Anterior cingulate cortex (tissue), 58 donors: ENCODE measurements around the gene ITPR3.

Experiments
- DNase-seq, 58 donors: peaks; one replicate each; lab custom pipeline; 2025; lab: John Stamatoyannopoulos, UW

The ITPR3 gene

DNA sequence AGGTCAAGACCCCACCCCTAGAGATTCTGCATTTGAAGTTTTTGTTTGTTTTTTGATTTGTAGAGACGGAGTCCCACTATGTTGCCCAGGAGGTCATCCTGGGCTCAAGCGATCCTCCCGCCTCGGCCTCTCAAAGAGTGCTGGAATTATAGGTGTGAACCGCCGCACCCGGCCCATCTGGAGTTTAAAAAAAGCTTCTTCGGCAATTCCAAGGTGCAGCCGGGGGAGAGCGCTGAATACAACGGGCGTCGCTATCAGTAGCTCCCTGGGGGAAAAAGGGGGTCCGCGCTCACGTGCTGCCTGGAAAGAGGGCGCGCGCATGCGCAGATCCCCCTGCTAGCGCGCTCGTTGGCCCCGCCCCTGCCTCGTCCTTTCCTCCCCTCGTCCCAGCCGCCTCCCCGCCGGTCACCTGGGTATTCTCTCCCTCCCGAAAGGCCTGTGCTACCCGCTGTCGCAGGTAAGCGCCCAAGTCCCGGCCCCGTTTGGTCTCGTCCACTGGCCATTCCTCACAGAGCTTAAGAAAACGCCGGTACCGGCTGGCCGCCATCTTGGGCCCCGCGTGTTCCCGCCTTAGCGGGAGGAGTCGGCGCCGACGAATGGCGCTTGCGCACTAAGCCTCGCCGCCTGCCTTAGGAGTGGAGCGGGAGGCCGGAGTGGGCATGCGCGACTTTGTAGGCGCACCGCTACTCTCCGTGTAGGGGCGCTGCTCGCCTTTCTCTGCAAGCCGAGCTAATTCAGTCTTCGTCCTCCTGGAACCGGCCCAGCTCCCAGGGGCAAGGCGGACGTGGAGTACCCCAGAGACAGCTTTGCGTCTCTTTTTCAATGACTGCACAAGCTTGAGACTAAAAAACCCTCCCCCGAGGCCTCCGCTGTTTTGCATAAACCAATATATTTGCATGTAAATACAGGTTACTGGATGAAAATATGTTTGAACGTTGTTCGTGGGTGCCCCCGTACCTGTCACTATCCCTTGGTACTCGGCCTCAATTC lies 90.3 kb downstream of the ITPR3 start, which contains the start of gene UQCC2:
UQCC2 (minus strand) TSS at position 561 of the 990 bp plus-strand sequence; CDS start at position 547, 14 bp downstream.
- DNase-seq: peak; percentile 76 to 97 (median 94)

DNA sequence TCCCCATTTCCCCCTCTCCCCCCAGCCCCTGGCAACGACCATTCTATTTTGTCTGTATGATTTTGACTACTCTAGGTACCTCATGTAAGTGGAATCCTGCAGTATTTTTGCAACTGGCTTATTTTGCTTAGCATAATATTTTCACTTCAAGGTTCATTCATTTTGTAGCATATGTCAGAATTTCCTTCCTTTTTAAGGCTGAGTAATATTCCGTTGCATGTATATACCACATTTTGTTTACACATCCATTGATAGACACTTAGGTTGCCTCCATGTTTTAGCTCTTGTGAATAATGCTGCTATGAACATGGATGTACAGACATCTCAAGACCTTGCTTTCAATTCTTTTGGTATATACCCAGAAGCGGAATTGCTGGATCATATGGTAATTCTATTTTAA lies 91.8 kb downstream of the ITPR3 start:
- no peak for DNase-seq

DNA sequence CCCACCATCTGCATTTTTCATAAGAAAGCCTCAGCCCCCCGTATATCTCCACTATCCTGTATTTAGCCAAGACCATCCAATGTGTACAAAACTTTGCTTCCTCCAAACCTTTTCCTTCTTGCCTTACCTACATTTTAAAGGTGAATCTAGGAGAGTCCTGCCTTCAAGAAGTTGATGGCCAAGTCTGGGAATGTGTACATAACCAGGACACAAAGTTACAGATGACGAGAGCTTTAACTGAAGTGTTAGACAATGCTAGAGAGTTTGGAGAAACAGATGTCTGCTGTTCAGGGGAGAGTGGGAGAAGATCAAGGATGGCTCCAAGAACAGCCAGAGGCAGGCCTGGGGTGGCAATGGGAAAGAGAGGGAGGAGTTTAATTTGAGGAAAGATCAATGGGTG lies 92.7 kb downstream of the ITPR3 start:
- no peak for DNase-seq

DNA sequence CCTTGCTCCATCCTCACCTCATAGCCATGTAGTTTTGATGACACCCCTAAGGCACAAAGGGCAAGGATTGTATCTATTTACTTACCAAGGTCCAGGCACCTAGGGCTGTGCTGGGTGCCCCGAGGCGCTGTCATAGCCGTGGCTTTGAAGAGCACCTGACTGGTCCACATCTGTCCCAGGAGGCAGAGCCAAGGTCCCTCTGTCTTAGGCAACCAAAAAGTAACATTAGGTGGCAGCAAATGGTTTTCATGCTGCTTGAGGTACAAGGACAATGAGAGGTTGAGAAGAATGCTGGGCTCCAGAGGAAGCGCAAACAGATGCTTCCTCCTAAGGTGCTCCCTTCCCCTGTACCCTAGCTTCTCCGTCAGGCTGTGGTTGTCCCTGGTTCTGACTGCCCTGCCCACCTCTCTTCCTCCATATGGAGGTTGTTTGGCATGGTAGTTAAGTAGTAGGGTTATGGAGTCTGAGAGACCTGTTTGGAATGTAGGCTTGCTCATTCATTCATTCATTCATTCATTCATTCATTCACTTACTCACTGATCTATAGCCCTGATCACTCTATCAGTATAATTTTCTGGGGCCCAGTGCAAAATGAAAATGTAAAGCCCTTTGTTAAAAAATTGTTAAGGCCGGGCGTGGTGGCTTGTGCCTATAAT lies 93.4 kb downstream of the ITPR3 start:
- DNase-seq: no peak

DNA sequence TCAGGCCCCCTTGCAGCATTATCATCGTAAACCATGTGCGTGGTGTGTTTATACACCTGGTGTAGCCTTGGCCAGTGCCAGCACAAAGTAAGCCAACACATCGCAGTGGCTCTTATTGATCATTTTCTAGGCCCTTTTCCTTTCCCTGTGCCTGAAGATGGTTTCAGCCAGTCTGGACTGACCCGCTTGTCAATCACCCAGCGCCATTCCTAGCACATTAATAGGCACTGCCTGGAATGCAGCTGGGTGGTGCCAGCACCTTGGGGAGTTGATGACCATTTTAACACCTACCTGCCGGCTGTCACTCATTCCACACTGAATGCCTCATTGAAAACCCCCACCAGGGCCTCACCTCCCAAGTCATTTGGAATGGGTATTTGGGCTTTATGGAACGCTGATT lies 95.3 kb downstream of the ITPR3 start:
- DNase-seq: no peak

DNA sequence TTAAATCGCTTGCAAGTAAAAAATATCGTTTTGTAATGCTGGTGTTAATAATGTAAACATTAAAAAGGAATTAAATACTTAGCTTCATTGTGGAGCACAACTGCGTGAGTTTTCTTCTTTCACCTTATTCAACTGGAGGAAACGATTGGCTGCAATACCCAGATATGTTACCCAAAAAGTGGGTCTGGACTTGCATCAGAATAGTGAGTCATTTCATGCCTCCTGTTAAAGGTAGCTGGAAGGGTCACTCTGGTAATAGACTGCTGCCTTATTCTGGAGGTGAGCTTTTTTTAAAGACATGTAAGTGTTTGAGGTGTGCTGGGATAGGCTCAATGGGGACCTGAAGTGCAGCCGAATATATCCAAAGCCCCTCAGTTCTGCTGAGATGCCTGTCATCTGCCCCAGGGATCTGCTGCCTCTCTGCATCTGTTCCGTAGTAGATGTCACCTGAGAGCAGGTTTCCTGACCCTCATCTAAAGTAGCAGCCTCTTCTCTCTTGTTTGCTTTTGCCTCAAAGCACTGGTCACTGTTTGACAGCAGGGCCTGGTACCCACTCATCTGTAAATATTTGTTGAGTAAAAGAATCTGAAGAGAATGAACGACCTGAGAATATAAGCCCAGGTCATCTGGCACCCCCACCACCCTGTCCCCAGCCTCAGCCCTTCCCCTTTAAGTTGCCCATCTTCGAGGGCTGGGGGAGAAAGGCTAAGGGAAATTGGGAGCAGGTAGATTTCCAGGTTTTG lies 95.9 kb downstream of the ITPR3 start:
- DNase-seq: no peak

DNA sequence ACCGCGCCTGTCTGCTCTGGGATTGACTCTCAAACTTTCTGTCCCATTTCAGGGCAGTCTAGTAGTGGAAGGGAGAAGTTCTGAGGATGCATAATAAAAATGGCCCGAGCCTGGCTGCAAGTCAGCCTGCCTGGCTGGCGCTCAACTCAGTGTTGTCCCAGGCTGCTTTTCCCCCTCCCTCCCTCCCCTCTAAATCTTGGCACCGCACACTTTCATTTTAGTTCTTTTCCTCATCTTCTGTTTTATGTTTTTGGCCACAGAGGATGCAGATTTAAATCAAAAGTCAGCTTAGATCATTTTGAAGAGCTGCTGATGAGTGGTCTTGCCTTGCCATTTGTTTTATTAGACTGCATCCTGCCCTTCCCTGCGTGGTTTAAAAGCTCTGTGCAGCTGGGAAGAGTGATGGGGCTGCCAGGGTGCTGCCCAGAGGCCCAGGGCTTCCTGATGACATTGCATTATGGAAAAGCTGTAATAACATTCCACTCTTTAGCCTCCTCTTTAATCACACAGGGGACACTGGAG lies 96.9 kb downstream of the ITPR3 start:
- peak in 2 of 58 donors; percentile 8 to 50 for DNase-seq

DNA sequence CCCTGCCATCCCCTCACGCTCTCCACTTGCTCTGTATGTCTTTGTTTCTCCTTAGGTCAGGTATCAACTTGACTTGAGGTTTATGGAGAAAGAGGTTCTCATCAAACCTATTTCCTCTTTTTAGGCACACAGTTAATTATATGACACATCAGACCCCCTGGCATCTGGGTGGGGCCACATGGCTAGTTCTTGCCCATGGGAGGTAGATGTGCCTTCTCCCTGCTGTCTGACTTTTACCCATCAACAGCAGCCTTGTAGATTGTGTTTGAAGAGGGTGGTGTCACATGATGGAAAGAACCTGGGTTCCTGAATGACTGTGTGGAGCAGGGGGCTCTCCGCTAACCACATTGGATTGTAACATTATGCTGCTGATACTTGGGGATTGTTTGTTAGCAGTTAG lies 97.6 kb downstream of the ITPR3 start:
- DNase-seq: no peak

DNA sequence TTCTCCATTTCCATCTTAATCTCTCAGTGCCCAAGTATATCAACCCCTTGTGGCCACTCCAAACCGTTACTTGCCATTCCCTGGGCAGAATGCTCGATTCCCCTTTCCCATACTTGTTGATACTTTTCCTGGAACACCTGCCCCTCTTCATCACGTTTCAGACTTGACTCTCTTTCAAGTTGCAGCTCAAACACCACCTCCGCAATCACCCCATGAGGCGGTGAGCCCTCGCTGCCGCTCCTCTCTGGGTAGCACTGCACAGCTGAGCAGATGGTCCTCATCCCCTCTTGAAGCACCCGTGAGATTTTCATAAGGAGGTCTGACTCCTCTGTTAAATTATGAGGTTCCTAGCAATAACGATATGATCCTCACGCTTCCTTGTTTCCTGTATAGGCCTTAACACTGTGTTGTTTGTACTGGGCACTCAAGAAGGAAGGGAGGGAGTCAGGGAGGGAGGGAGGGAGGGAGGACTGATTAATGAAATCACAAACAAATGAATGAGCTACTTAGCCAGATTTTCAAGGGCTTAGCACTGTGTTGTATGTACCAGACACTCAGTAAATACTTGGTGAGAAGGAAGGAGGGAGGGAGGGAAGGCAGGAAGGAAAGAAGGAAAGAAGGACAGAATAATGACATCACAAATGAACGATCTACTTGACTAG lies 98.3 kb downstream of the ITPR3 start:
- DNase-seq: no peak

DNA sequence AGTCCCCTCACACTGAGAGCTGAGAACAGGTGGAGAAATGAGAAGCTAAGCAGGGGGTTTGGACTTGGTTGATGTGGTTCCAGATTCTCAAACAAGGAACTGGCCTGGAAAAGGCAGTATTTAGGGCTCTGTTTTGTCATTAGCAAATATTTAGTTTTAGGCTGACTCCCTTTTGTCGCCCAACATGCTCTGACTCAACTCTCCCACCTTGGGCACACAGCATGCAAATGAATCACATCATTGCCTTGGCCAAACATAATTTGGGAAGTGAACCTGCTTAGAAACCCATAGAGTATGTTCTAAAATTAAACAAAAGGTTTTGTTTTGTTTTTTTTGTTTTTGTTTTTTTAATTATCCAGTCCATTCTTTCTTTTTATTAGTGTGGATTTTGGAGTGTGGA lies 99.9 kb downstream of the ITPR3 start:
- no peak for DNase-seq

DNA sequence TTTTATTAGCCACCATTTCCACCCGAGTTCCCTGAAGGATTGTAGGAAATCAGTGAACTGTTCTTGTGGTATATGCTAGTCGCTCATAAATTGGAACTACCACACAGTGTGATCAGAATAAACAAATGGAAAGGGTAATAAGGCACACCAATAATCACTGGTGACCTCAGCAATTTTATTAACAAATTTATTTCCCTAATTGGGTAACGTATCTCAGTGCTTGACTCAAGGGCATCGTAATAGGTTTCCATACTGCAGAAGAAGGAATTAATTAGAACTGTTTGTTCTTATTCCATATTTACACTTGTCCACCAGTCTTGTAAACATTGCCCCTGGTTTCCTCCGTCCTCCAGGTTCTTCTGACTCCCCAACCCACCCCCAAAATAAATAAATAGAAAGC lies 100.4 kb downstream of the ITPR3 start:
- no peak for DNase-seq

DNA sequence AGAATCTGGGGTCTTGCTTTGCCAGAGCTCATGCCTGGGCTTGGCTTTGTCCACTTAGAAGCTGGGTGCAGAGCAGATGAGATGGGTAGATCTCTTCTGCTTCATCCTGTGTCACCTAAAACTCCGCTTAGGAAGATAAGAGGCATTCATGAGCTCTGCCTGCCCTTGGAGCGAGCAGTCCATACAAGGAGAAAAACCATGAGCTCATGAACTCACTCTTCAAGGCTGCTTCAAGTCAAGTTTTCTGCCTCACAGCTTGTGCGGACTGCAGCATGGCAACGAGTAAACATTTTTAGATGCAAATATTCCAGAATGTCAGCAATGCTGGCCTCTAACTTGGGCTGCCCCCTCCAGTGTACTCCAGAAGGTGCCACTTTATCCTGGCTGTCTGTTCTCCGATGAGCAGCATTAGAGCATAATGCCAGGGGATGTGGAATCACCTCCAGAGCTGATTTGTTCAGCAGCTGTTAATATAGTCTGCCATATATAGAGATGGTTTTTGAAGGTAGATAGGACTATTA lies 101.0 kb downstream of the ITPR3 start:
- no peak for DNase-seq

DNA sequence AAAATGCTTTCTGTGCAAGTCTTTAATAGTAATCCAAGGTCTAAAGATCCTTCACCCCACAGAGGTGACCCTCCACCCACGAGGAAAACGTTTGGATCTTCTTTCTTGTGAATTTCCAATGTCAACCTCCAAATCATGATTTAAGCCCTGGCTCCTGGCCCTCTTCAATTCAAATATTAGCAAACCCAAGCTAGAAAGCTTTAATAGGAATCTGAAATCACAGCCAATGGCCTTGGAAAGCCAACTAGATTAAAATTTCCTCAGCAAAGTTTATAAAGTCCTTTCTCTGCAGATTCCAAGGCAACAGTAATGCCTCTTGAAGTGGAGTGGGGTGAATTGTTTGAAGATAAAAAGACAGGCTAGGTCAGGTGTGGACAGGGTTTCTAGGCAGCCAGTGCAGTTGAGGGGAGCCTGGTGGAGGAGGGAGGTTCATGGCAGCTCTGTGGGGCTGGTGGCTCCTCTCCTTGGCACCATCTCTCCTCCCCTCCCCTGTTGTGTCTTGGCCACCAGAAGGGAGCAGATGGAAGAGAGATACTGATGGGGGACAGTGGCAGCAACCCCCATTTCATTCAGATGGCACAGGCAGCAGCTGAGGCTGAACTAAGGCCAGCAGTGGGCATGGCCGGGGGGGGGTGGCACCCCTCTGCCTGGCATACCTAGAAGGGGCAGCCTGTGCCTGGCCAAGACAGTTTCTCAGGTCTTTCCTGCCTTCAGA lies 102.4 kb downstream of the ITPR3 start:
- peak in 1 of 58 donors; percentile 17 for DNase-seq

DNA sequence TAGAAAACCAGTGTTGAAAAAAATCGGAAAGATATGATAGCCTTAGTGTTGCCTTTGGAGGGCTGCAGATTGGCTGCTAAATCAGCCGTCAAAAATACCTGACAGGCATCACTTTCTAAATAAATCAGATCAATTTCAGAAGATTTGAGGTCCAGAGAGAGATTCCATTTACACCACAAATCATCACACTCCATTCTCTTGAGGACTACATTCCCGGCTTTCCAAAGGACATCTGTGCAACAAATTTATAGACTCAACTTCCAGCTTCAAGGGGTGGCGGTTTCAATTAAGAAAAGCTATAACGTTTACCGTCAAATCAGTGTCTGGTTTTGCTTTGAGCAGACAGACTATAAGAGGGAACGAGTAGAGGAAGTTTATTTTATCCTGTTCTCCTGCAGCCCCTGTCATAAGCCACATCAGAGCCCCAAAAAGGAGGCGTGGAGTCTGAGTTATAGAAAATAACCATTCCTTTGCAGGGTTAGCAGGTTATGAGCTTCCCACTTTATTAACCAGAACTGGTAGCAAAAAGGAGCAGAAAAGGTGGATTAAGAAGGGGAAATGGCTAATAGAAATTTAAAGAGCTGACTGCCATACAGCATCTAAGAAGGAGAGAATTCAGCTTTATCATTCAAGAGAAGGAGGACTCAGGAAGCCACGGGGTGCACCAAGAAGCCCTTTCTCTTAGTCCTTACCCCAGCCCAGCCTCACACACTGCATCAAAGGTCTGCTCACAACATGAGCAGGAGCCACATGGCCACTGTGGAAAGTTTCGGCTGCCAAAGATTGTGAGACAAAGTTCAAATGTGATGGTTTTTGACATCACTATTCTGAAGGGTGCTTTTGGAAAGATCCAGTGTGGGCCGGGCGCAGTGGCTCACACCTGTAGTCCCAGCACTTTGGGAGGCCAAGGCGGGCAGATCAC lies 103.2 kb downstream of the ITPR3 start:
- no peak for DNase-seq

DNA sequence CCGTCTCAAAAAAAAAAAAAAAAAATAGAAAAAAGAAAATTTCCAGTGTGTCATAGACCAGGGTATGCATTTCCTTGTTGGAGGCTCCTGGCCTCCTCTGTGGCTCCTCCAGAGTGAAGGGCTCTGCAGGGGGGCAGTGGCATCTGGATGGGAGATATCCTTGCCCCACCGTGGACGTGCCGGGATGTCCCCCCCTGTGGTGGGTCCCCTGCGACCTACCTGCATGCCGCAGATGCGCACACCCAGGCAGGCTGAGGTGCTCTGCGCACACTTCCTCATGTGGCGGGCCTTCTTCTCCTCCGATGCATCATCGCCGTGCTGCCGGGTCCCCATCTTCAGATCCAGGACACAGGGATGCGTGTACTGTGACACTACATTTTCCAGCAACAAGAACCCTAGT lies 104.1 kb downstream of the ITPR3 start:
- no peak for DNase-seq

DNA sequence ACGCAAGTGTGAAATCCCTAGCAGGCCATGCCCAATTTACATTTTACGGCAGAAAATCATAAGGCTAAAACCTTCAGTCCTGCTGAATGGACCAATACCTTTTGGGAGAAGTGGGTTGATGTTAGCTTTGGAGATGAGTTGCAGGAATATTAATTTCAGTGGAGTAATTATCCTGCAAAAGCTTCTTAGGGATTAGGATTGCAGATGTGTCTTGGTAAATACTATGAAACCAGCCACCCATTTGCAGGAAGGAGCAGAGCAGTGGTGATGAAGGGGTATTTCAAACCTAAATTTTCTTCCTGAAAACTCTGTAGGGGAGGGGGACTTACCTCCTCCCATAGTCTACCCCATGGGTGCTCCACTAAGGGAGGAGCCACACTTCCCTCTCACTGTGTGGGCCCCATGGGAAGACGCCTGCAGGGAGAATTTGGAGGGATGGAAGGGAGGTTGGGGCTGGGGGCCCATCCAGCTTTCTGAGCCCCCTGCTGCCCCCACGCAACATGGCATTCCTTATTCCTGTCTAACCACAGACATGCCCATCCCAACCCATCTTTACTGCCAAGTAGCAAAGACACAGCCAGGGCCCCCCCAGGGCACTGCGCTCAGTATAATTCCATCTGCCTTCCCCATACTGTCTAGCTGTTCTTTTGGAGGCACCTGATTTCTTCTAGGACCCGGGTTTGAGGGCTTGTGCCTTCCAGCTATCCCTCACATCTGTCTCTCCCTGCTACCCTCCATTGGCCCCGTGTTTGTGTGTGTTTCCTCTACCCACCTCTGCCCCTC lies 105.0 kb downstream of the ITPR3 start:
- no peak for DNase-seq

DNA sequence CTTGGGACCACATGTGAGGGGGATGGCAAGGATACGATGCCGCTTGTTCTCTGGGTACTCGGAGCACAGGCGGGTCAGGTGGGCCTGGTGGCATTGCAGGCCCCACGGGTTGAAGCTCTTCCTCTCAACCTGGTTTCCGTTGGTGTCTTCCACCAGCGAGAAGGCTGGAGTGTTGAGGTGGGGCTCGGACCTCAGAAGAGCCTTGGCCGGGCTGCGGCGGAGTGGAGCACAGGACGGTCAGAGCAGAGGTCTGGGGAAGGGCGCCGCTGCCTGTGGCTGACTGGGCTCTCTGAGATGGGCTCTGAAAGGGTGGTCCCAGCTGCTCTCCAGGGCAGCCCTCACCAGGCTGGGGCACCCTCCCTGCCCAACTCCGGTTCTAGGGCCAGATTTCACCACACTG lies 105.6 kb downstream of the ITPR3 start:
- DNase-seq: no peak
